B cell (primary cell): ENCODE measurements around the gene RBM27. TPM values are rescaled to one million over a fixed set of nuclear protein-coding genes. Genes with fewer than 3 reads are reported as not detected.

Experiments used
- ATAC-seq: fragments of 200-7000 bp; cut with Tn5 transposase; one replicate; pipeline ENCODE4 v1.10.0; 2021; ENCODE audit warnings: low read depth, mild to moderate bottlenecking, moderate number of reproducible peaks, moderate library complexity
- CTCF ChIA-PET: fragments of 350-600 bp; sonication (Branson Sonifier 250); formaldehyde crosslinking; loops from one replicate; lab custom pipeline; 2021; ENCODE audit warnings: antibody characterized with exemption, inconsistent platforms; lab: Charles Lee
- POLR2A ChIA-PET: fragments of 350-600 bp; sonication (Branson Sonifier 250); formaldehyde crosslinking; loops from one replicate; lab custom pipeline; 2021; ENCODE audit warnings: antibody characterized with exemption; lab: Charles Lee
- DNase-seq: peaks from one replicate; pipeline ENCODE4 v3.0.0; 2013
- H2AFZ ChIP-seq: 2 replicates; pipeline ENCODE4 v1.6.1; 2012; ENCODE audit warnings: mild to moderate bottlenecking, low read depth, low read length; ENCODE audit not compliant: insufficient read depth, poor library complexity, severe bottlenecking
- H3K27ac ChIP-seq, 2 donors: 1 replicate in 1 of 2; 2 replicates in 1 of 2; pipeline ENCODE4 v1.5.1; 2012 to 2013; ENCODE audit warnings: low read length in 2 of 2, mild to moderate bottlenecking in 2 of 2, moderate library complexity in 1 of 2
- H3K27me3 ChIP-seq, 4 experiments: fragments of 200-600 bp in 1 of 4; sonication (generic) in 1 of 4; replicated peaks in 1 of 4; 1 replicate in 2 of 4; 2 replicates in 2 of 4; pipeline versions ENCODE4 v1.6.1 to v1.7.0; 2013 to 2016; ENCODE audit warnings: low read length in 3 of 4, mild to moderate bottlenecking in 2 of 4, mixed read lengths in 1 of 4, moderate library complexity in 1 of 4; ENCODE audit not compliant: insufficient read depth in 4 of 4, control insufficient read depth in 3 of 4; ENCODE audit errors: control extremely low read depth in 1 of 4
- H3K36me3 ChIP-seq, 2 experiments: replicated peaks in 1 of 2; 1 replicate in 1 of 2; 2 replicates in 1 of 2; pipeline versions ENCODE4 v1.6.1 to v1.7.1; 2013; ENCODE audit warnings: low read length in 1 of 2; ENCODE audit not compliant: insufficient read depth in 2 of 2, control insufficient read depth in 1 of 2; ENCODE audit errors: control extremely low read depth in 1 of 2, extremely low read depth in 1 of 2
- H3K4me1 ChIP-seq, 2 donors: fragments of 200-600 bp in 1 of 2; sonication (generic) in 1 of 2; 1 replicate in 1 of 2; 2 replicates in 1 of 2; pipeline versions ENCODE4 v1.5.1 to v1.6.1; 2013 to 2017; ENCODE audit warnings: low read length in 2 of 2; ENCODE audit not compliant: control insufficient read depth in 2 of 2, insufficient read depth in 2 of 2
- H3K4me2 ChIP-seq: replicated peaks from 2 replicates; pipeline ENCODE3; 2012; ENCODE audit warnings: mild to moderate bottlenecking, low read depth, low read length; ENCODE audit not compliant: poor library complexity, severe bottlenecking
- H3K4me3 ChIP-seq, 5 experiments: fragments of 200-600 bp in 1 of 5; sonication (generic) in 1 of 5; 1 replicate in 3 of 5; 2 replicates in 2 of 5; pipeline versions ENCODE4 v1.5.1 to v1.7.0; 2011 to 2016; ENCODE audit warnings: low read length in 4 of 5, mild to moderate bottlenecking in 4 of 5, low read depth in 2 of 5, control low read depth in 1 of 5, moderate library complexity in 1 of 5; ENCODE audit not compliant: insufficient read depth in 1 of 5; ENCODE audit errors: control extremely low read depth in 1 of 5, extremely low read depth in 1 of 5
- H3K79me2 ChIP-seq: fragments of 200-600 bp; sonication (generic); one replicate; pipeline ENCODE4 v1.6.0; 2016; ENCODE audit warnings: low read length; ENCODE audit not compliant: control insufficient read depth, insufficient read depth
- H3K9ac ChIP-seq: fragments of 200-600 bp; sonication (generic); 2 replicates; pipeline ENCODE4 v1.6.1; 2017; ENCODE audit warnings: mild to moderate bottlenecking, low read length, moderate library complexity
- H3K9me3 ChIP-seq, 3 donors: one replicate each; pipeline versions ENCODE4 v1.6.1 to v1.7.1; 2013; ENCODE audit warnings: low read length in 2 of 3; ENCODE audit not compliant: control insufficient read depth in 2 of 3, insufficient read depth in 1 of 3; ENCODE audit errors: control extremely low read depth in 1 of 3
- H4K20me1 ChIP-seq: 2 replicates; pipeline ENCODE4 v1.6.0; 2012; ENCODE audit warnings: mild to moderate bottlenecking, low read length; ENCODE audit not compliant: insufficient read depth, control insufficient read depth, poor library complexity, severe bottlenecking
- H3K27ac Mint-ChIP-seq: one replicate; pipeline ENCODE4 v1.8.0; 2021; ENCODE audit warnings: mixed read lengths
- H3K27me3 Mint-ChIP-seq: one replicate; pipeline ENCODE4 v1.8.0; 2021; ENCODE audit warnings: mixed read lengths
- H3K4me1 Mint-ChIP-seq: one replicate; pipeline ENCODE4 v1.8.0; 2021; ENCODE audit warnings: mixed read lengths
- H3K4me3 Mint-ChIP-seq: one replicate; pipeline ENCODE4 v1.8.0; 2021; ENCODE audit warnings: mixed read lengths
- H3K9me3 Mint-ChIP-seq: one replicate; pipeline ENCODE4 v1.8.0; 2022; ENCODE audit warnings: mixed read lengths; ENCODE audit not compliant: insufficient read depth
- CTCF ChIP-seq: fragments of 200-600 bp; IDR thresholded peaks from one replicate; pipeline ENCODE4 v1.8.0; 2022; ENCODE audit warnings: antibody characterized with exemption, mild to moderate bottlenecking
- EZH2 ChIP-seq: IDR thresholded peaks from 2 replicates; pipeline ENCODE4 v1.6.1; 2012; ENCODE audit warnings: borderline replicate concordance, low read depth, mild to moderate bottlenecking, moderate library complexity, low read length; ENCODE audit not compliant: insufficient read depth, poor library complexity, severe bottlenecking
- WGBS: methylation state at CpG from one replicate; pipeline ENCODE4 v1.1.5; 2013; ENCODE audit warnings: missing lambda C conversion rate; ENCODE audit not compliant: insufficient coverage; 5-methylcytosine and 5-hydroxymethylcytosine counted together
- intact Hi-C: fragments of 100-400 bp; cut with micrococcal nuclease; formaldehyde crosslinking; loops from one replicate; pipeline ENCODE4 v1.10.0; 2022
- polyA plus RNA-seq: library from polyadenylated mRNA; depleted of rRNA; stranded (reverse); fragments of >200 nt; gene quantifications from 2 replicates; pipeline ENCODE4 v1.2.3, GENCODE V29; 2012
- total RNA-seq, 2 donors: library from RNA; stranded (reverse); fragments of 120-200 nt in 1 of 2; gene quantifications; 1 replicate in 1 of 2; 2 replicates in 1 of 2; pipeline versions ENCODE4 v1.2.3 to v1.2.4, GENCODE V29; 2013 to 2022

RBM27 gene
- total and polyA plus RNA-seq, 2 donors (not counting 1 experiment from before 2014, with no cell fraction given), result 7.4 to 28.7 TPM

- no peak for TF ChIP-seq CTCF
- no peak for TF ChIP-seq EZH2
- H3K9me3 Mint-ChIP-seq, result no peaks in the 10 kb centered on the region
- DNase-seq (no peak), ATAC-seq (no peak)
- intact Hi-C loops, result no loop called here
- no peak overlapping the region for H3K27ac ChIP-seq
- H3K4me3 ChIP-seq, result no peak overlapping the region
- H3K4me2 ChIP-seq, result no peak overlapping the region
- no peak overlapping the region for H2AFZ ChIP-seq
- H3K4me1 ChIP-seq, result no peaks in the 10 kb centered on the region
- H3K27me3 ChIP-seq, result no peaks in the 10 kb centered on the region
- 93% methylated on average over 1 of the region's 1 CpG for WGBS
- peaks cover 11 to 49% of the 10 kb centered on the region in 2 experiments for H3K36me3 ChIP-seq
- H3K27me3 Mint-ChIP-seq, result no peaks in the 10 kb centered on the region
- peaks cover 10% of the 10 kb centered on the region for H4K20me1 ChIP-seq
- no peak overlapping the region for H3K4me3 Mint-ChIP-seq
- H3K9ac ChIP-seq, result no peak overlapping the region
- H3K4me1 Mint-ChIP-seq, result no peaks in the 10 kb centered on the region
- H3K79me2 ChIP-seq, result peaks cover 13% of the 10 kb centered on the region
- ChIA-PET POLR2A (no interaction called here), CTCF (interaction anchor here (0.7 kb wide), 2 partner anchors 13 to 33 kb away, joined by 4 read pairs; no protein-coding TSS in a partner anchor)
- no peak overlapping the region for H3K27ac Mint-ChIP-seq
- H3K9me3 ChIP-seq, result peaks cover 0 to 3% (median 0%) of the 10 kb centered on the region in 3 donors
Measured at GRCh38 chr5:146238973-146239372, 35.6 kb downstream of the RBM27 start.

GRCh38 chr5:146240951-146241350 is 37.5 kb downstream of the RBM27 start:
- H3K4me3 ChIP-seq, result no peak overlapping the region
- H3K4me2 ChIP-seq, result no peak overlapping the region
- peaks cover 10% of the 10 kb centered on the region for H4K20me1 ChIP-seq
- peaks cover 13% of the 10 kb centered on the region for H3K79me2 ChIP-seq
- no peaks in the 10 kb centered on the region for H3K27me3 ChIP-seq
- TF ChIP-seq EZH2 (no peak), CTCF (no peak)
- no peak overlapping the region for H3K27ac ChIP-seq
- POLR2A ChIA-PET, result no interaction called here
- Mint-ChIP-seq H3K9me3 (no peaks in the 10 kb centered on the region), H3K27ac (no peak overlapping the region), H3K4me1 (no peaks in the 10 kb centered on the region), H3K27me3 (no peaks in the 10 kb centered on the region), H3K4me3 (no peak overlapping the region)
- no peak overlapping the region for H3K9ac ChIP-seq
- intact Hi-C loops, result loop anchor here (10.0 kb wide), 1 partner anchor 86 kb away; no protein-coding TSS in a partner anchor
- CTCF ChIA-PET, result no interaction called here
- WGBS, result no CpG with 5 or more reads among the region's 2 CpGs
- ATAC-seq, result no peak
- H3K4me1 ChIP-seq, result no peaks in the 10 kb centered on the region
- no peak for DNase-seq
- no peak overlapping the region for H2AFZ ChIP-seq
- peaks cover 10 to 58% of the 10 kb centered on the region in 2 experiments for H3K36me3 ChIP-seq
- H3K9me3 ChIP-seq, result peaks cover 0 to 3% (median 0%) of the 10 kb centered on the region in 3 donors
